Hepatocyte (in vitro differentiated cells): ENCODE measurements around the gene CCDC69.

Source experiments
- CTCF ChIP-seq: fragments of 200-600 bp; sonication (generic); IDR thresholded peaks from 2 replicates; pipeline ENCODE4 v1.5.1; 2016; ENCODE audit warnings: antibody characterized with exemption, mild to moderate bottlenecking; ENCODE audit not compliant: poor library complexity
- EZH2 ChIP-seq: fragments of 200-600 bp; sonication (generic); IDR thresholded peaks from 2 replicates; pipeline ENCODE4 v1.6.1; 2016; ENCODE audit warnings: antibody characterized with exemption, mild to moderate bottlenecking, borderline replicate concordance

GRCh38 chr5:151218177-151218576, 5.7 kb downstream of the CCDC69 start:
- TF ChIP-seq CTCF, result no peak
- TF ChIP-seq EZH2, result no peak
